ENCODE results near the gene MICALL2.

Gene MICALL2

DNA sequence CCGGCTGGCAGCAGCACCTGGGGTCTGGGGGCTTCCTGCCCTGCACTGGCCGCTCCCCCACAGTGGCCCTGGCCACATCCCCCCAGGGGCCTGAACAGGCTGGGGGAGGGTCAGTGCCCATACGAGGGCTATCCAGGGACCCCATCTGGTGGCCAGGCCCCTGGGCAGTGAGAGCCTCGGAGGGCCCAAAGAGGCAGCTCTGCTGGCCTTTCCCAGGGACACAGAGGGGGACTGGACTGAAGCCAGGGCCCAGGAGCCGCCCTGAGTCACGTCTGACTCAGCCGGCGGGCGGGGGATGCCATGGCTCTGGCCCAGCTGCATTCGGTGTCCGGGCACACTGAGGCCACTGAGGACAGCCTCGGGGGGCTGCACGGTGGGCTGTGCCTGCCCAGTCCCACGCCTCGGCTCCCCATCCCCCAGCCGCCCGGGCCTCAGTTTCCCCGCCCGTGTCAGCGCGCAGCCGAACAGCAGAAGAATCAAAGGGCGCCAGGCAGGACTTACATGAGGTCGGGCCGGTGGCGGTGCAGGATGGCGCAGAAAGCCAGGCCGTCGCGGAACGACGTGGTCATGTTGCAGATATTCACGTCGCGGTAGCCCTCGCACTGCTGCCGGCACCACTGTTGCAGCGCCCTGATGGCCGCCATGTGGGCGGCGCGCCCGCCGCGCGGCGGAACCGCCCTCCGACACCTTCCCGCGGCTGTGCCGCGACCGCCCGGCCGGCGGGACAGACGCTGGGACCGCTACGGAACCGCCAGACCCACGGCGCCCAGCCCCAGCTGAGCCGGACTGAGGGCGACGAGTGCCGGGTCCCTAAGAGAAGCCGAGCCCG, at the start of gene MICALL2:
TSS of gene MICALL2 (minus strand) at position 788 of the 829 bp plus-strand sequence. CDS start at position 644, 144 bp downstream.
- TF ChIP-seq, protein P1, sequence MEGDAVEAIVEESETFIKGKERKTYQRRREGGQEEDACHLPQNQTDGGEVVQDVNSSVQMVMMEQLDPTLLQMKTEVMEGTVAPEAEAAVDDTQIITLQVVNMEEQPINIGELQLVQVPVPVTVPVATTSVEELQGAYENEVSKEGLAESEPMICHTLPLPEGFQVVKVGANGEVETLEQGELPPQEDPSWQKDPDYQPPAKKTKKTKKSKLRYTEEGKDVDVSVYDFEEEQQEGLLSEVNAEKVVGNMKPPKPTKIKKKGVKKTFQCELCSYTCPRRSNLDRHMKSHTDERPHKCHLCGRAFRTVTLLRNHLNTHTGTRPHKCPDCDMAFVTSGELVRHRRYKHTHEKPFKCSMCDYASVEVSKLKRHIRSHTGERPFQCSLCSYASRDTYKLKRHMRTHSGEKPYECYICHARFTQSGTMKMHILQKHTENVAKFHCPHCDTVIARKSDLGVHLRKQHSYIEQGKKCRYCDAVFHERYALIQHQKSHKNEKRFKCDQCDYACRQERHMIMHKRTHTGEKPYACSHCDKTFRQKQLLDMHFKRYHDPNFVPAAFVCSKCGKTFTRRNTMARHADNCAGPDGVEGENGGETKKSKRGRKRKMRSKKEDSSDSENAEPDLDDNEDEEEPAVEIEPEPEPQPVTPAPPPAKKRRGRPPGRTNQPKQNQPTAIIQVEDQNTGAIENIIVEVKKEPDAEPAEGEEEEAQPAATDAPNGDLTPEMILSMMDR (IDR thresholded peaks at IDR 0.05; ENCODE audit: low read depth, low read length, missing control alignments): no peak
- peak; percentile 67 for DNase-seq (ENCODE audit: low read depth)
- in situ Hi-C loops (cut with HindIII; ENCODE audit: low sequenced_read_pairs): no loop called here
- peak within 1 kb of the TSS; percentile 69 for H3K4me3 ChIP-seq (ENCODE audit: low read depth, low read length)

- TF ChIP-seq, protein P1 (IDR thresholded peaks at IDR 0.05; ENCODE audit: low read depth, low read length, missing control alignments): no peak
- in situ Hi-C loops (cut with HindIII; ENCODE audit: low sequenced_read_pairs): no loop called here
- no peak overlapping the region for H3K4me3 ChIP-seq (ENCODE audit: low read depth, low read length)
- no peak for DNase-seq (ENCODE audit: low read depth)
Observed at GRCh38 chr7:1508277-1508758, 49.0 kb upstream of the MICALL2 start.

DNA sequence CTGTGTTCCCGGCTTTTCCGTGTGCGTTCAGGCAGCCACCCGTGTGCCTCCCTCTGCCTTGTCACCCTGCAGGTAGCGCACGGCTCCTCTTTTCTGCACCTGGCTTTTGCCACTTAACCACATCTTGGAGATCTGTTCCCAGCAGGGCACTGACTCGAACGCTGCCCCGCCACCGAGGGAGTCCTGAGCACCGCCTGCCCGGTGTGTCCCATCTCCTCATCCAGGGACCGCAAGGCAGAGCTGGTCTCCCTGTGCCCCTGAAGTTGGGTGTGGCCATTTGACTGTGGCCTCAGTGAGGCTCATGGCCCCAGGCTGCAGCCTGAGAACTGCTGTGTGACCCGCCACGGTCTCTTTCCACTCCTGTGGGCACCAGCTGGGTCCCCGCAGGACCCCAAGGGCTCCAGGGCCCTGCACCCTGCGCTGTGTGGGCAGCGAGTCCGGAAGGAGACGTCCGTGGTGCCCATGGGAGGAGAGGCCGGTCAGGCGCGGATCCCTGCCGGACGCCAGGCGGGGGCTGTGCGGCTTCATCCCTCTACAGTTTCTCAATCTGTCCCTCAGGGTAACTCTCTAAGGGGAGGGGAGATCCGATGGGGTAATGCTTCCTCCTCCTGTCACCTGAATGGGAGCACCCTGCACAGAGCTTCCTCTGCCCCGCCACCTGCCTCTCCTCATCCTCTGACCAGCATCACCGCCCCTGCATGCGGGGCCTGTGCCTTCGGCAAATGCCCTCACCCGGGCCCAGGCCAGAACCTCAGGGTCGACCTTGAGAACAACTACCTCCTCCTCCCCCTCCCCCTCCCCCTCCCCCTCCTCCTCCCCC, 46.7 kb upstream of the MICALL2 start:
- in situ Hi-C loops (cut with HindIII; ENCODE audit: low sequenced_read_pairs): no loop called here
- no peak overlapping the region for H3K4me3 ChIP-seq (ENCODE audit: low read depth, low read length)
- TF ChIP-seq, protein P1 (IDR thresholded peaks at IDR 0.05; ENCODE audit: low read depth, low read length, missing control alignments): no peak
- DNase-seq (ENCODE audit: low read depth): no peak

DNA sequence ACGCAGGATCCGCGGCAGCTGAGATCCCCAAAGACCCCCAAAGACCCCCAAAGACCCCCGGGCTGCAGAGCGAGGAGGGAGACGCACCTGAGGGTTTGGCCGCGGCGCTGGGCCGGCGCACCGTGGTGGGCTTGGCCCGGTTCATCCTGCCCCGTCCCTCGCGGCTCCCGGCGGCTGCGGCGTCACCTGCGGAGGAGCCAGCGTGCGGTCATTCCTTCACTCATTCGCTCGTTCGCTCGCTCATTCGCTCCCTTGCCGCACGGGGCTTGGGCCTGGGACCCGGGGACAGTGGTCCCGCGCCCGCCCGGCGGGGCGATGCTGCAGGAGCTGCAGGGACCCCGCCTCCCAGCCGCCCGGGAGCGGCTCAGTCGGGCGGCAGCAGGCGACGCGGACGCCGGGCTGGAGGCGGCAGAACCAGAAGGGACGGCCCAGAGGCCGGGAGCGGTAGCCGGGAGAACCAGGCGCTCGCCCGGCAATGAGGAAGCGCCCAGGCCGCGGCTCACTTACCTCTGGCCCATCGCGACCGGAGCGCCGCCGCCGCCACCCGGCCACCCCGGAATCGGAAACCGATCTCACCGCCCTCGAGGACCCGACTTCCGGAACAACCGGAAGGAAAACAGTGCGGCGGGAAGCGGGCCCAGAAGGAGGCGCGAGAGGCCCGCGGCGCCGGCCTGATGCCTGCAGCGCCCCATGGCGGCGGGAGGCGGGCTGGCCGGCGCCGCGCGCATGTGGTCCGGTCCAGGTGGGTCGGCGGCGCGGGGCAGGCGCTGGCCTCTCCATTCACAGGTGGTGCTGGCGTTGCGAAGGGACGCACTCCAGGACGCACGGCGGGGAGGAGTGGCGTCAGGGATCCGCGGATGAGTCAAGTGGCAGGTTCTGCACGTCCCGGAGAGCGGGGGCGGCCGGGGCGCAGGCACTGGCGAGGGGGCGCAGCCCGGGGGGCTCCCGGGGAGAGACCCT, 44.8 kb upstream of the MICALL2 start, which contains the start of gene INTS1:
TSS of gene INTS1 (minus strand) at position 574 of the 960 bp plus-strand sequence. CDS start at position 145, 429 bp downstream.
- TF ChIP-seq, protein P1 (IDR thresholded peaks at IDR 0.05; ENCODE audit: low read depth, low read length, missing control alignments): peak; percentile 62
- in situ Hi-C loops (cut with HindIII; ENCODE audit: low sequenced_read_pairs): no loop called here
- DNase-seq (ENCODE audit: low read depth): peak; percentile 63
- H3K4me3 ChIP-seq (ENCODE audit: low read depth, low read length): peak within 1 kb of the TSS; percentile 74

- H3K4me3 ChIP-seq (ENCODE audit: low read depth, low read length): peak overlapping the region; percentile 74
- no peak for DNase-seq (ENCODE audit: low read depth)
- in situ Hi-C loops (cut with HindIII; ENCODE audit: low sequenced_read_pairs): no loop called here
- TF ChIP-seq, protein P1 (IDR thresholded peaks at IDR 0.05; ENCODE audit: low read depth, low read length, missing control alignments): no peak
Observed at GRCh38 chr7:1503390-1503789, 44.1 kb upstream of the MICALL2 start.

All from astrocyte of the cerebellum (primary cell).